ENCODE results near the gene FGF21.

Gene FGF21

DNA sequence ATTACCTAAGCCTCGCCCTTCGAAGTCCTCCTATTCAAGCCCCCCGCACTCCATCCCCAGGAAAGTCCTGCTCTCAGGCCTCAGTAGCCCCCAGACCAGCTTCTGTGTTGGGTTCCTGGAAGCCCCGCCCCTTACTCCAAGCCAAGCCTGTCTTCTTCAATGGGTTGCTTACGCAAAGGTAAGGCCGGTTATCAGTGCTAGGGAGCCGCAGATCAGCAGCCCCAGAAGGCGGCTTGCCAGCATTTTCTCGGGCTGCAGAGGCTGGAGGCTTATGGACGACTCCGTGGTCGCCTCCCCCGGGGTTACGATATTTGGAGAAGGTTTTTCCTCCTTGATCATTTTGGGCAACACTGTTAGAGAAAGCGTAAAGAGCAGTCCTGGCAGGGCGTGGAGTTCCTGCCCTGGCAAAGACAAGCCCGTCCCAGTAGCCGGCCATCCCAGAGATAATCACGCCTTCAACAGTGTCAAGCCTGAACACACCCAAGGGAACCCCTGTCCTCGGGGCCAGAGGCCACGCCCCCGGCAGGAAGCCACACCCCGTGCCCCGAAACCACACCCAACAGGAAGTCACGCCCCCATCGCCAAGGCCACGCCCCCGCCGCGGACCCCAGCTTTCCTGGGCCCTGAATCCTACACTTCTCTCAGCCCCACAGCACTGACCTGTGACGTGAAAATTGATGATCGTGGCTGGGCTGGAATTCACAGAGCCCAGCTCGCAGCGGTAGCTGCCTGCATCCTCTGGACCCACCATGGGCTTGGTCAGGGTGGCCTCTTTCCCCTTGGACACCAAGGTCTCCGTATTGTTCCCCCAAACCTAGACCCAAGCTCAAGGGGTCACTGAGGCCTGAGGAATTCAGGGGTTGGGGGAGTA, 14.0 kb upstream of the FGF21 start:
- Mint-ChIP-seq H3K36me3 (ENCODE audit: low read depth) (no peaks in the 10 kb centered on the region), H3K27me3 (ENCODE audit: low read depth) (peaks cover 22% of the 10 kb centered on the region), H3K9me3 (no peaks in the 10 kb centered on the region), H3K4me3 (no peak overlapping the region), H3K27ac (no peak overlapping the region), H3K4me1 (ENCODE audit: low read depth) (peaks cover 18% of the 10 kb centered on the region)

DNA sequence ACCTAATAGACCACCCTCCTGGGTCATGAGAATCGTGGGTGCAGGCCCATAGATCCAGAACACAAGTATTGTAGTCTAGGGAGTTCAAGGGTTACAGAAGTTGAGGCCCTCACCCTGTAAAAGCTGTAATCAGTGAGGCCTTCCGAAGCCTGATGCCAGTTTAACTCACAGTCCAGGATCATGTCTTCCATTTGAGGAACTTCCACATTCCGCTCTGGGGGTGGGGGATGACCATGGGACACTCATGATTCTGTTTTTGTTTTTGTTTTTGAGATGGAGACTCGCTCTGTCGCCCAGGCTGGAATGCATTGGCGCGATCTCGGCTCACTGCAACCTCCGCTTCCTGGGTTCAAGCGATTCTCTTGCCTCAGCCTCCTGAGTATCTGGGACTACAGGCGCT, 13.2 kb upstream of the FGF21 start:
- H3K36me3 Mint-ChIP-seq (ENCODE audit: low read depth) = no peaks in the 10 kb centered on the region
- no peak overlapping the region for H3K27ac Mint-ChIP-seq
- H3K27me3 Mint-ChIP-seq (ENCODE audit: low read depth) = peaks cover 22% of the 10 kb centered on the region
- H3K9me3 Mint-ChIP-seq = no peaks in the 10 kb centered on the region
- peaks cover 18% of the 10 kb centered on the region for H3K4me1 Mint-ChIP-seq (ENCODE audit: low read depth)
- H3K4me3 Mint-ChIP-seq = no peak overlapping the region

DNA sequence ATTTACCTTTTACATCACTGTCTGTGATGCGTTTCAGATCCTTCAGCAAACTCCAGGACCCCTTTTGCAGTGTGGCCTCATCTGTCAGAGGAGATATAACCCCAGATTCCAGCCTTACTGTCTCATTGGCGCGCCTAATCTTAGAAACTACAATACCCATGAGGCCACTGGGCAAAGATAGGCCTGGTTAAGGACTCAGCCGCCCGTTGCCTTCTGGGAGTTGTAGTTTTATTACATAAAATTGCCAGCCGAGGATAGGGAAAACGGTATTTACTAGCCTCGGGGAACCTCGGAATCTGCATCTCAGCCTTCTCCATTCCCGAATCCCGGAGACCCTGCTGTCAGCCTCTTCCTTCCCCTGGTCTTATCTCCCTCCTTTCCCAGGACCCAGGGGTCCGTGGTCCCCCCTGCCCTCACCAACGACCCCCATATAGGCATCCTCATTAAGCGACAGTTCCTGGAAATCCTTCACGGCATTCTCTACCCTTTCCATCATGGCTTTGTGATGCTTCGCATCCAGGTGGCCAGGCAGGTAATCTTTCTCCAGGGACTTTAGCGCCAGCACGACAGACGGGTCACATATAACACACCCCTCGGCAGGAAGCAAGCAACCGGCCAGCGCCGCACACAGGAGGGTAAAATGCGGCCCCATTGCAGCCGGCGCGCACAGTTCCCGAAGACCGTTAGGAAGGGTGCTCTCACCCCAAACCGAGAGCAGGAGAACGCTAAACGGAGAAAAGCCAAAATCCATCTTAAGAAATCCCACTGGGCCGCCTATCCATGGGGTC, 9.9 kb upstream of the FGF21 start:
- H3K9me3 Mint-ChIP-seq = no peaks in the 10 kb centered on the region
- peak overlapping the region; percentile 14 for H3K4me3 Mint-ChIP-seq
- H3K36me3 Mint-ChIP-seq (ENCODE audit: low read depth) = no peaks in the 10 kb centered on the region
- peaks cover 13% of the 10 kb centered on the region for H3K4me1 Mint-ChIP-seq (ENCODE audit: low read depth)
- H3K27me3 Mint-ChIP-seq (ENCODE audit: low read depth) = peaks cover 18% of the 10 kb centered on the region
- no peak overlapping the region for H3K27ac Mint-ChIP-seq

DNA sequence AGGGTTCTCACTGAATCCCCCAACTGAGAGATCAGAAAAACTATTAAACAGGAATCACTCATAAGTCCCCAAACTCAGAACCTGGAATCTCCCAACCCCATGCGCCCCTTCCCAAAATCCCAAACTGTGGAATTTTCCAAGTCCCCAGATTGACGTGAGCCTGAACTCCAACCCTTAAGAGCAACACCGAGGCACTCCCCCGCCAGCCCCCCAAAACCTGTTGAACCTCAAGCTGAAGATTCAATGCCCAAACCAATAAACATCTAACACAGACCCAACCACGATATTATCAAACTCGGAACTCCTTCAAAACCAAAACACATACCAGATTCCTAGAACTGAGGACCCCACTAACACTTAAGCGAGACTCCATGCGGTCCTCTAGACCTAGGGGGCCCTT, 9.2 kb upstream of the FGF21 start:
- Mint-ChIP-seq H3K4me1 (ENCODE audit: low read depth) (peaks cover 12% of the 10 kb centered on the region), H3K4me3 (no peak overlapping the region), H3K27me3 (ENCODE audit: low read depth) (peaks cover 17% of the 10 kb centered on the region), H3K9me3 (no peaks in the 10 kb centered on the region), H3K27ac (peak overlapping the region; percentile 62), H3K36me3 (ENCODE audit: low read depth) (no peaks in the 10 kb centered on the region)

DNA sequence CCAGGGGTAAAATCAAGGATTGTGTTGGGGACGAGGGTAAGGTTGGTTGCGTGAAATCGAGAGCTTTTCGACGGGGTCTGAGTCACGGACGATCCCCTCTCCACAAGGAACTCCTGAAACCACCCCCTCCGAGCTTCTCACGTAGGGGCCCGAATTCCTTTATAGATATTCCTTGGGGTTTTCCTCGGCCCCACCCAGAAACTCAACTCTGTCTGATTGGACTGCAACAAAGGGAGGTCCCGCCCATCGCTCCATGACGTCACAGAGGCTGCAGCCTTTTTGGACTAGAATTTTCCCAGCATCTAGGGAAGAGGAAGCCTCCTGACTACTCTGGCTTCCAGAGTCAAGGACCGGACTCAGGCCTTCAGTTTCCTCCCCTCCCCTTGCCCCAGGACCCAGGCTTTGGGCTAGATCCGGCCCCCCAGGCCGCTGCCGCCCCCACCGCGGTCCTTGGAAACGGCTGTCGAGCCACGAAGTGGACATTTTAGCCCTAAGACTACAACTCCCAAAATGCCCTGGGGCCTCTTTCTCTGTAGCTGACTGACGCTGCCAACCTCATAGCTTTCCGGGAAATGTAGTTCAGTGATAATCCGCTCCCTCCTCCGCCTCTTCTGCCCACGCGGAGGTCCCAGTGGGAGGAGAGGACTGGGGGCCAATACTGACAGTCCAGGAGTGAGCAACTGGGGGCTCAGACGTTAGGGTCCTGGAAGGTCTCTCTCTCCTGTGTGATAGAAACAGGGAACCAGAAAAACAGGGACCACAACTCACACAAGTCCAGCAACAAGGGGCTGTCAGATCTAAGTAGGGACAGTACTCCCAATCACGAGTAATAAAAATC, 8.4 kb upstream of the FGF21 start, which contains the start of gene IZUMO1:
IZUMO1 (minus strand) TSS at position 172 of the 838 bp plus-strand sequence. CDS start 1,050 bp downstream, outside the sequence.
- H3K36me3 Mint-ChIP-seq (ENCODE audit: low read depth) = no peaks in the 10 kb centered on the region
- peaks cover 12% of the 10 kb centered on the region for H3K4me1 Mint-ChIP-seq (ENCODE audit: low read depth)
- no peaks in the 10 kb centered on the region for H3K9me3 Mint-ChIP-seq
- H3K27ac Mint-ChIP-seq = peak within 1 kb of the TSS; percentile 62
- no peak within 1 kb of the TSS for H3K4me3 Mint-ChIP-seq
- peaks cover 19% of the 10 kb centered on the region for H3K27me3 Mint-ChIP-seq (ENCODE audit: low read depth)

DNA sequence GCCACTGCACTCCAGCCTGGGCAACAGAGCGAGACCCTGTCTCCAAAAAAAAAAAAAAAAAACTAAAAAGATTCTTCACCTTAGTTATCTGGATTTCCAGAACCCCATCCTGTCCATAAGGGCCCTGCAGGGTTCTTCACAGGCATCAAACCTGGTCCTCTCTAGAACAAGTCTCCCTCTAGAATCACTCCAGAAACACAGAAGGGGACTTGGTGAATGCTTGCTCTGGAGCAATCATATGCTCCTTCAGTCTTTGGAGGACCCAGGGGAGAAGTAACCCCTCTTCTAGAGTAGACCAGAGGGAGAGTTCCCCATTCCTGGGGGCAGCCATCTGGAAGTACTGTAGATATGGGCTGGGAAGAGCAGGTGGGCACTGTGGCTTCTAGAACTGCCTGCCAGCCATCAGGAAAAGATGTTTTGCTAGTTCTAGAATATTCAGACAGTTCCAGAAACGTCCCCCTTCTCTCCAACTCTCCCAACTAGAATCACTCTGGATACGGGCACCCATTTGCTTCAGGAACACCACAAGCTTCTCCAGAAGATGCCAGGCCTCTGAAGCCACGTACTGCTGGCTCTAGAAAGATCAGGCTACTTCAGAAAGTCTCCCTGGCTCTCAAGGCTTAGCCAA, 5.6 kb upstream of the FGF21 start:
- Mint-ChIP-seq H3K4me3 (no peak overlapping the region), H3K36me3 (ENCODE audit: low read depth) (no peaks in the 10 kb centered on the region), H3K27me3 (ENCODE audit: low read depth) (peaks cover 30% of the 10 kb centered on the region), H3K27ac (no peak overlapping the region), H3K9me3 (no peaks in the 10 kb centered on the region), H3K4me1 (ENCODE audit: low read depth) (peaks cover 26% of the 10 kb centered on the region)

DNA sequence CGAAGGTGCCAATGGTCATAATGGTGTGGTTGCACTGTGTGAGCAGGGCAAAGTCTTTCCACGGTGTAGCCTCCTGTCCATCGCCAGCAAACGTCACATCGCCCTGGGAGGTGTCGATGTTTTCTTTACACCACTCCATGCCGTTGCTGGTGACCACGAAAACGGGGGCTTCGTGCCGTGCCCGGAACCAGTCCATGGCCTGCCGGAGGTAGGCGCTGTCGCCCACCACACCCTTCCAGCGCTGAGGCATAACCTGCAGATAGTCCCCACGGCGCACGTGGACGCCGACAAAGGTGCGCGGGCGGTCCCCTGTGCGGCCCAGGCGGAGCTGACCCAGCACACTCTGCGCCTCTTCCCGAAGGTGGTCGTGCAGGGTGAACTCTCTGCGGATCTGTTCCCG, 5.0 kb upstream of the FGF21 start:
- Mint-ChIP-seq H3K36me3 (ENCODE audit: low read depth) (no peaks in the 10 kb centered on the region), H3K27ac (no peak overlapping the region), H3K27me3 (ENCODE audit: low read depth) (peaks cover 30% of the 10 kb centered on the region), H3K4me1 (ENCODE audit: low read depth) (peaks cover 26% of the 10 kb centered on the region), H3K9me3 (no peaks in the 10 kb centered on the region), H3K4me3 (no peak overlapping the region)

DNA sequence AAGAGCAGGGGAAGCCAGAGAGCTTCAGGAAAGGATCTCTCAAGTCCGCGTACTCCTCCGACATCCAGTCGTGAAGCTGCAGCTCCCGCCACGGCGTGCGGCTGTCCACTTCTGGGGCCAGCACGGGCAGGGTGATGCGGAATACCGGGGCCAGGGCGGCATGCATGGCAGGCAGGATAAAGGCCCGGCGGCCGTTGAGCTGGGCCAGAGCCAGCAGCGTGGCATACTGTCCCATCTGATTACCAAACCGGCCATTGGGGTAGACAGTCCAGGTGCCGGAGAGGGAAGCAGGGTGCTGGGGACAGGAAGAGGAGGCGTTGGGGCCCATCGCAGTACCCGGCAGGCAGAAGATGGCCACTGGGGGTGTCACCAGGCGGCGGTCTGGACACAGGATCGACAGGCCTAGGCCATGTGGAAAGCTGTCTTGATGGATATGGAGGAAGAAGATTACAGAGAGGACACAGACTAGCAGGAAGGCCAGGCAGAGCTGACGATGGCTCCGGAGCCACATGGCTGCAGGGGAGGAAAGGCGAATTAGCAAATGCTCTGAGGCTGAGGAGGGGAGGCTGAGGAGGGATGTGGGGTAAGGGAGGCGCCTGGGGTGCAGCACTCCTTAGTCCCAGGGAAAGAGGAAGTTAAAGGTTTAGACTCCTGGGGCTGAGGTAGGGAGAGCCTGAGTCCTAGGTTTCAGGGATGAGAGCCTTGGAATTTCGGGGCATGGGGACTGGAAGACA, 4.4 kb upstream of the FGF21 start:
- no peaks in the 10 kb centered on the region for H3K9me3 Mint-ChIP-seq
- H3K27ac Mint-ChIP-seq = peak overlapping the region; percentile 71
- H3K4me1 Mint-ChIP-seq (ENCODE audit: low read depth) = peaks cover 24% of the 10 kb centered on the region
- H3K4me3 Mint-ChIP-seq = peak overlapping the region; percentile 51
- peaks cover 30% of the 10 kb centered on the region for H3K27me3 Mint-ChIP-seq (ENCODE audit: low read depth)
- H3K36me3 Mint-ChIP-seq (ENCODE audit: low read depth) = no peaks in the 10 kb centered on the region

DNA sequence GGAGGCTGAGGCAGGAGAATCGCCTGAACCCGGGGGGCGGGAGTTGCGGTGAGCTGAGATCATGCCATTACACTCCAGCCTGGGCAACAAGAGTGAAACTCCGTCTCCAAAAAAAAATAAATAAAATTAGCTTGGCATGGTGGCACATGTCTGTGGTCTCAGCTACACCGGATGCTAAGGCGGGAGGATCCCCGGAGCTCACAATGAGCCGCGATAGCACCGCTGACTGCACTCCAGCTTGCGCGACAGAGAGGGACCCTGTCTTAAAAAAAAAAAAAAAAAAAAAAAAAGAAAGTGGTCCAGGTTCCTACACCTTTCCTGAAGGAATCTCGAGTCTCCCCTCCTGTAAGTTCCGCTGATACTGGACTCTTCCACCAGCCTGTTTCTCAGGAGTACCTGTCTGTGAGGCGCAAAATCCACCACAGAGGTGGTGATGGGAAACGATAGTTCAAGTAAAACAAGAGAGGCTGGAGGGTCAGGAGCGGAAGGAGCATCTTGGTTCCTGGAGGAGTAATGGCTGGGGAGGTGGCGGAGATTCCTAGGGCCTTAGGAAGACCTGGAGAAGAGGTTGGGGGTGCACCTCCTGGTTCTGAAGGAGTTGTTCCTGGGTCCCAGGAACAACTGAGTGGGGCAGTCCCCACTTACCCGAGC, 3.4 kb upstream of the FGF21 start:
- Mint-ChIP-seq H3K4me1 (ENCODE audit: low read depth) (peaks cover 21% of the 10 kb centered on the region), H3K27ac (no peak overlapping the region), H3K9me3 (no peaks in the 10 kb centered on the region), H3K27me3 (ENCODE audit: low read depth) (peaks cover 25% of the 10 kb centered on the region), H3K36me3 (ENCODE audit: low read depth) (no peaks in the 10 kb centered on the region), H3K4me3 (peak overlapping the region; percentile 73)

DNA sequence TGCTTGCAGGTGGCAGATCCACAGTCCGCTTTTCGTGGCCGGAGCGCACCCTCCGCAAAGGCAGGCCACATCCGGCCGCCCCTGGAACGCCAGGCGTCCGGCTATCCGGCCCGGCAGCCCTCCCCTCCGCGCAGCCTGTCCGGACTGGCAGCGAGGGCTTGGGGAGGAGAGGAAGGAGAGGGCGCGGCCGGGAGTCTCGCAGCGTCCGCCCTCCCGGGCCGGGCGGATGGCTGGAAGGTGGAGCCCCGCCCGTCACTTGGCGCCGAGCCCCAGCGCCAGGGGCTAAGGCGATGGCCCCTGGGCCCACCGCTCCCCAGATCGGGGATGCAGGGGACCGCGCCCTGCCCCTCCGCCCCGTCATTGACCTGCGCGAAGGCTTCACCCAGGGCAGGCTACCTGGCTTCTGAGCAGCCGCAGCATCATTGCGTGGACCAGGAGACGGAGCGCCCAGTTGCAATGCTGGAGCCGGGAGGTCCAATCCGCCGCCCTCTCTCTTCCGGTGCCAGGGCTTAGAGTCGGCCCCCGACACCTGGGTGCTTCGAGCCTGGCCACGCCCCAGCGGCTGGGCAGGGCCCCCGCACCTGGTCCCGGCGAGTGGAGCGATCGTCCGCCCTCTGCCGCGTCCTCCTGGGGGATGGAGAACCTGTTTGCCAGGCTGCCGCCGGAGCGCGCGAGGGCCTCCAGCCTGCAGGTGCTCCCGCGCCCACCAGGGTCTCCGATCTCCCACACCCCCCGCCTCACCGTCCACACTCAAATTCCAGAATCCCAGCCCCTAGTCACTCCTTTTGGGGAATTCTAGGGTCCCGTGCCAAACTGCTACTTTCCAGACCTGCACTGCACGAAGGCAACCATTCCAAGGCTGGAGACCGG, 2.6 kb upstream of the FGF21 start, which contains the start of gene FUT1:
FUT1 (minus strand) TSS at position 146 of the 870 bp plus-strand sequence. CDS start 1,360 bp downstream, outside the sequence.
- Mint-ChIP-seq H3K9me3 (no peaks in the 10 kb centered on the region), H3K4me3 (peak within 1 kb of the TSS; percentile 74), H3K4me1 (ENCODE audit: low read depth) (peaks cover 19% of the 10 kb centered on the region), H3K27ac (no peak within 1 kb of the TSS), H3K36me3 (ENCODE audit: low read depth) (no peaks in the 10 kb centered on the region), H3K27me3 (ENCODE audit: low read depth) (peaks cover 25% of the 10 kb centered on the region)

DNA sequence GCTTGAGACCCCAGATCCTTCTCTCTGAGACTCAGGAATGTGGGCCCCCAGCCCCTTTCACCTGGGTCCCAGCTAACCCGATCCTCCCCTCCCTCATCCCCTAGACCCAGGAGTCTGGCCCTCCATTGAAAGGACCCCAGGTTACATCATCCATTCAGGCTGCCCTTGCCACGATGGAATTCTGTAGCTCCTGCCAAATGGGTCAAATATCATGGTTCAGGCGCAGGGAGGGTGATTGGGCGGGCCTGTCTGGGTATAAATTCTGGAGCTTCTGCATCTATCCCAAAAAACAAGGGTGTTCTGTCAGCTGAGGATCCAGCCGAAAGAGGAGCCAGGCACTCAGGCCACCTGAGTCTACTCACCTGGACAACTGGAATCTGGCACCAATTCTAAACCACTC, 463 bp downstream of the FGF21 start:
- H3K9me3 Mint-ChIP-seq = no peaks in the 10 kb centered on the region
- no peak overlapping the region for H3K4me3 Mint-ChIP-seq
- H3K27me3 Mint-ChIP-seq (ENCODE audit: low read depth) = peaks cover 31% of the 10 kb centered on the region
- H3K36me3 Mint-ChIP-seq (ENCODE audit: low read depth) = no peaks in the 10 kb centered on the region
- peaks cover 23% of the 10 kb centered on the region for H3K4me1 Mint-ChIP-seq (ENCODE audit: low read depth)
- no peak overlapping the region for H3K27ac Mint-ChIP-seq

DNA sequence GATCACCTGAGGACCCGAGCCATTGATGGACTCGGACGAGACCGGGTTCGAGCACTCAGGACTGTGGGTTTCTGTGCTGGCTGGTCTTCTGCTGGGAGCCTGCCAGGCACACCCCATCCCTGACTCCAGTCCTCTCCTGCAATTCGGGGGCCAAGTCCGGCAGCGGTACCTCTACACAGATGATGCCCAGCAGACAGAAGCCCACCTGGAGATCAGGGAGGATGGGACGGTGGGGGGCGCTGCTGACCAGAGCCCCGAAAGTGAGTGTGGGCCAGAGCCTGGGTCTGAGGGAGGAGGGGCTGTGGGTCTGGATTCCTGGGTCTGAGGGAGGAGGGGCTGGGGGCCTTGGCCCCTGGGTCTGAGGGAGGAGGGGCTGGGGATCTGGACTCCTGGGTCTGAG, 888 bp downstream of the FGF21 start:
- Mint-ChIP-seq H3K27ac (no peak overlapping the region), H3K36me3 (ENCODE audit: low read depth) (no peaks in the 10 kb centered on the region), H3K4me1 (ENCODE audit: low read depth) (peaks cover 20% of the 10 kb centered on the region), H3K9me3 (no peaks in the 10 kb centered on the region), H3K4me3 (no peak overlapping the region), H3K27me3 (ENCODE audit: low read depth) (peaks cover 31% of the 10 kb centered on the region)

All from T-helper 1 cell treated with Interleukin-12 subunit alpha and Interleukin-12 subunit beta and Interleukin-4 antibody, amounts not matched to agents 30 μg/mL and 1 μg/mL, for 36 hours (primary cell).